ENCODE measurements around the gene PSMC4. TPM values are rescaled to one million over a fixed set of nuclear protein-coding genes. Genes with fewer than 3 reads are reported as not detected.

Gene PSMC4
- total RNA-seq (ENCODE audit: low replicate concordance), result 24.2 and 85.2 TPM in 2 replicates

- peak; percentile 70 for TF ChIP-seq CTCF (IDR thresholded peaks at IDR 0.05; ENCODE audit: insufficient read depth, low read length)
- peak within 1 kb of the TSS; percentile 97 for H3K4me3 ChIP-seq (ENCODE audit: low read depth, low read length)
- DNase-seq (ENCODE audit: low read depth), result peak; percentile 99
Measured at GRCh38 chr19:39970675-39971379, at the start of gene PSMC4. TSS of gene PSMC4 (plus strand) at chr19:39971165. CDS start at chr19:39971203, 38 bp downstream.

- TF ChIP-seq CTCF (IDR thresholded peaks at IDR 0.05; ENCODE audit: insufficient read depth, low read length), result no peak
- H3K4me3 ChIP-seq (ENCODE audit: low read depth, low read length), result no peak overlapping the region
- no peak for DNase-seq (ENCODE audit: low read depth)
Measured at GRCh38 chr19:39923862-39924261, 47.1 kb upstream of the PSMC4 start.

- TF ChIP-seq CTCF (IDR thresholded peaks at IDR 0.05; ENCODE audit: insufficient read depth, low read length), result no peak
- DNase-seq (ENCODE audit: low read depth), result no peak
- no peak overlapping the region for H3K4me3 ChIP-seq (ENCODE audit: low read depth, low read length)
Measured at GRCh38 chr19:39924389-39924788, 46.6 kb upstream of the PSMC4 start.

- no peak overlapping the region for H3K4me3 ChIP-seq (ENCODE audit: low read depth, low read length)
- TF ChIP-seq CTCF (IDR thresholded peaks at IDR 0.05; ENCODE audit: insufficient read depth, low read length), result no peak
- DNase-seq (ENCODE audit: low read depth), result no peak
Measured at GRCh38 chr19:39924952-39925351, 46.0 kb upstream of the PSMC4 start.

GRCh38 chr19:39926170-39926760 is 44.7 kb upstream of the PSMC4 start:
- no peak for DNase-seq (ENCODE audit: low read depth)

GRCh38 chr19:39927076-39927475 is 43.9 kb upstream of the PSMC4 start:
- no peak for DNase-seq (ENCODE audit: low read depth)
- H3K4me3 ChIP-seq (ENCODE audit: low read depth, low read length), result no peak overlapping the region
- no peak for TF ChIP-seq CTCF (IDR thresholded peaks at IDR 0.05; ENCODE audit: insufficient read depth, low read length)

More at GRCh38 chr19:39926170-39926760, 44.7 kb upstream of the PSMC4 start:
- no peak for TF ChIP-seq CTCF (IDR thresholded peaks at IDR 0.05; ENCODE audit: insufficient read depth, low read length)
- H3K4me3 ChIP-seq (ENCODE audit: low read depth, low read length), result no peak overlapping the region
